Putamen (tissue), 1 donor: ENCODE data around the gene RUNX1.
"Not testable (repeated sequence)": the region's sequence is repeated elsewhere in the genome, so short reads cannot be mapped to it uniquely, and the experiment has no call there.

ENCODE experiments used
- DNase-seq: peaks from one replicate; pipeline ENCODE4 v3.0.0-alpha.2; 2016; ENCODE audit warnings: low spot score

The RUNX1 gene

DNA sequence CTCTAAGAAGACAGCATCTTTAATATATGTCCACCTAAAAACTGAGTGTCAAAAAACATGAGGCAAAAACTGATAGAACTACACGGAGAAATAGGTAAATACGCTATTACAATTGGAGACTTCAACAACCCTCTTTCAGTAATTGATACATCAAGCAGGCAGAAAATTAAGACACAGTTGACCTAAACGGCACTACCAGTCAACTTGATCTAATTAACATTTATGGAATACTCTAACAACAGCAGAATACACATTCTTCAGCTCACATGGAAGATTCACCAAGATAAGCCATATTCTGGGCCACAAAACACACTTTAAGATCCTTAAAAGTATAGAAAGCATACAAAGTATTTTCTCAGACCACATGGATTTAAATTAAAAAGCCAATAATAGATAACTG, 242.7 kb downstream of the RUNX1 start:
- DNase-seq = no peak

DNA sequence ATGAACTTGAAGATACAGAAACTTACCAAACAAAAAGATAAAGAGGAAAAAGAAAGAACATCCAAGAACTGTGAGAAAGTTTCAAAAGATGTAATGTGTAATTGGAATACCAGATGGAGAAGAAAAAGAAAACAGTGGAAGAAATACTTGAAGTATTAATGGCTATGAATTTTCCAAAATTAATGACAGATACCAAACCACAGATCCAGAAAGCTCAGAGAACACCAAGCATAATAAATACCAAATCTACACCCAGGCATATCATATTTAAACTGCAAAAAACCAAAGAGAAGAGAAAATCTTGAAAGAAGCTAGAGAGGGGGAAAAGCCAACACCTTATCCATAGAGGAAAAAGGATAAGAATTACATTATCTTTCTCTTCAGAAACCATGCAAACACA, 243.9 kb downstream of the RUNX1 start:
- DNase-seq = no peak

- not testable (repeated sequence) for DNase-seq
Measured at GRCh38 chr21:34804584-34804983, 244.5 kb downstream of the RUNX1 start.

DNA sequence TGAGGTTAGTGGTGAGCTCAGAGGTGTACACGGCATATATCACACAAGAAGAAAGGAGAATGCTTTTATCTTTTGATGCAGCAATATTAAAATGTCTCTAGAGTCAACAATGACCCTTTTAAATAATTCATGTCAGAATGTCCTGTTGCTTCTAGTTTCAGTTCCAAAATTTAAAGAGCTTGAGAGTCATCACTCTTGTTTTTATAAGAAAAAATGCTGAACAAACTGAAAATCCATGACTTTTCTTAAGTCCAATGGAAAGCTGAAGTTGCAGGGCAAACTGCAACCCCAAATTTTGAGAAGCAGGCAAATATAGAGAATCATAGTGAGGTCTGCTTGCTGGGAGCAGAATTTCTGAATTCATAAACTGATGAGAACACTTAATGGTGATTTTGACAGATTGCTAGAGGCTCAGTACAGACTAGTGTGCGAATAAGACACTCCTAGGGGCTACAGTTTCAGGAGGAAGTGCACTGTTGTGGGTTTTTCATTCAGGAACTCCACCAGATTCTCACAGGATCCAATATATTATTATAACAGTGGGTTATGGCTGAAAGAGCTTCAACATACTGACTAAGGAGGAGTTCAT, 245.2 kb downstream of the RUNX1 start:
- no peak for DNase-seq

DNA sequence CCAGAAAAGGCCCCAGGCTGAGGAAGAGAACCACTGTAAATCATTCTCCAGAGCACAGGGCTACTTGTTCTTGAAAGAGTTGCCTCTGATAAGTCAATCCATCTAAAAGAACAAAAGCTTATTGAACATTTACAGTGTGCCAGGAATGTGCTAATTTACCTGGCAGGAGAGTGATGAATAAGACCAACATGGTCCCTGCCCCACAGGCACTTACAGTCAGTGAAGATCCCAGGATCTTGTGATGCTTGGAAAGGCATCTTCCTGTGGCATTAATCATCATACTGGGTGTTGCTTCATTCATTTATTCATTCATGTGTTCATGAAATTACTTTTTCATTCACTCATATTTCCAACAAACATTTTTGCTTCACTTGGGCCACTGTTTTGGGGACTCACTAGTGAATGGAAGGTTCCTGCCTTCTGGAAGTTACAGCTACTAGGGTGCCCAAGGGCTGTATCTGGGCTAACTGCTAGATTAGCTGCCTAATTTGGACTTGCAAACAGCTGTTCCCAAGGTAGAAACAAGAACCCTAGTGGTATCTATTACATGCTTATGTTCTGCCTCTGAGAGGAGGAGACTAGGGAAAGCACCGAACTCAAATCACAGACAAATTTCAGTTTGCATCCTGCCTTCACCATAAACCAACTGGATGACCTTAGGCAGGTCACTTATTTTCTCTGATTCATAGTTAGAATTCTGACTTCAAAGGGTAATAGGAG, 246.8 kb downstream of the RUNX1 start:
- no peak for DNase-seq

- DNase-seq = no peak
Measured at GRCh38 chr21:34801519-34802132, 247.5 kb downstream of the RUNX1 start.

DNA sequence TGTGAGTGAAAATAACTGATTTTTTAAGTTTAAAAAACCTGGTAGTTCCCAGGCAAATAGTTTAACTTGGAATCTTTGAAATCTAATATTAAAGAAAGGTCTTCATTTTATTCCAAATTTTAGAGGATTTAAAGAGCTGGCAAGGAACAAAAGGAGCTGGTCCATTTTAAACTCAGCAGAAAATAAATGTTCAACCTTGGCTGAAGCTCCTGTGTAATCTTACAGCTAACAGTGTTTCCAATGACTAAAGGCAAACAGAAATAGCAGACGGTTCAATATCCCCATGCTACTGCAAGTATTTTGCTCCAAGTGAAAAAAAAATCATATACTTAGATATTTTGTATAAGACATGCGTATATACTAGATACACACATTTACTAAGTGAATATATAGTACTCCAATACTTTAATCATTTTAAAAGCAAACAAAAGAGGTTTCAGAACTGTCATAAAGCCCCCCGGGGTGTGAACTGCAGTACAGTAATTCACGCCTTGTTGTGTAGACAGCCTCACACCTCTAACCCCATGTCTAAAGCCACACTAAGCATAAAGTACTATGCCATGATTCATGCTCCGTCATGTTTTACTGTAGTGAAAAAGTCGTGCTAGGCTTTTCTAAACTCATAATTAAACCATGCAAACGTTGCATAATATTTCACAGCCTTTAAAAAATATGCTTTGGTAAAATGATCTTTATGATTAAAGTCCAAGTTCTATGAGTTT, 248.1 kb downstream of the RUNX1 start:
- DNase-seq = no peak

GRCh38 chr21:34799092-34799491, 250.0 kb downstream of the RUNX1 start:
- DNase-seq = no peak

GRCh38 chr21:34797921-34798535, 251.1 kb downstream of the RUNX1 start:
- DNase-seq = no peak

GRCh38 chr21:34797201-34797525, 251.9 kb downstream of the RUNX1 start:
- no peak for DNase-seq

- DNase-seq = no peak
Measured at GRCh38 chr21:34796518-34797200, 252.4 kb downstream of the RUNX1 start.

DNA sequence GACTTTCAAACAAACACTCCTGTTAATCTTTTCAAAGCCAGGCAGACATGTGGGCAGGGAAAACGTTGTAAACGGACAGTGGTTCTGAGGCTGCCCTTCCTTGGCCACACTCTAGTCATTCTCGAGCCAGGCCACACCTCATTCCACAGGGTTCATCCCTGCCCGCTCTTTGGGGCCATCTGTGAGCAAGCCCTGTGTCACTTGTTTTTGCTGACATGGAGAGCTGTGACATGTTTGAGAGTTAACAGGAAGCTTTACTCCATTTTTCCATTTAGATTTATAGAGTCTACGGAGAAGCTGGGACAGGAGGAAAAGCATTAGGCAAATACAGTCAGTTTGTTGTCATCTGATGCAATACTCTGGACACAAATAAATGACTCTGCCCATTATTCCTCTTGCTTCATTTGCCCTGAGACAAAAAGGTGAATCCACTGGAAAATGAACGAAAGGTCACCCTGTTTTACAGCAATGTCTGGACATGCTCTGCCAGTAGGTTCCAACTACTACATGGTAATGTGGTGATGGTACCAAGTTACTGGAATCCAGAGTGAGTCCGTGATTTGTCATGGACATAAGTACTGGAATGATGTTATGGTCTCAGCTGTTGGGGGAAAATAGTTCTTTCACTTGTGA, 253.4 kb downstream of the RUNX1 start:
- DNase-seq = no peak

GRCh38 chr21:34795175-34795547, 253.9 kb downstream of the RUNX1 start:
- DNase-seq = no peak

- no peak for DNase-seq
Measured at GRCh38 chr21:34794686-34795085, 254.4 kb downstream of the RUNX1 start.

DNA sequence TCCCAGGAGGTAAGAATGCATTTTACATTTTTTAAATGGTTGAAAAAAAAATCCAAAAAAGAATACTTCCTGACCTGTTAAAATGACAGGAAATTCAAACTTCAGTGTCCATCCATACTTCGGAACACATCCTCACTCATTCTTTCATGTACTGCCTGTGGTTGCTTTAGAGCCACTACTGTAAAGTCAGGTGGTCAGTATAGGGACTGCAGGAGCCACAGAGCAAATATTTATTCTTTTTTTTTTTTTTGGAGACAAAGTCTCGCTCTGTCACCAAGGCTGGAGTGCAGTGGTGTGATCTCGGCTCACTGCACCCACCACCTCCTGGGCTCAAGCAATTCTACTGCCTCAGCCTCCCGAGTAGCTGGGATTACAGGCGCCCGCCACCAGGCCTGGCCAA, 255.6 kb downstream of the RUNX1 start:
- no peak for DNase-seq

DNA sequence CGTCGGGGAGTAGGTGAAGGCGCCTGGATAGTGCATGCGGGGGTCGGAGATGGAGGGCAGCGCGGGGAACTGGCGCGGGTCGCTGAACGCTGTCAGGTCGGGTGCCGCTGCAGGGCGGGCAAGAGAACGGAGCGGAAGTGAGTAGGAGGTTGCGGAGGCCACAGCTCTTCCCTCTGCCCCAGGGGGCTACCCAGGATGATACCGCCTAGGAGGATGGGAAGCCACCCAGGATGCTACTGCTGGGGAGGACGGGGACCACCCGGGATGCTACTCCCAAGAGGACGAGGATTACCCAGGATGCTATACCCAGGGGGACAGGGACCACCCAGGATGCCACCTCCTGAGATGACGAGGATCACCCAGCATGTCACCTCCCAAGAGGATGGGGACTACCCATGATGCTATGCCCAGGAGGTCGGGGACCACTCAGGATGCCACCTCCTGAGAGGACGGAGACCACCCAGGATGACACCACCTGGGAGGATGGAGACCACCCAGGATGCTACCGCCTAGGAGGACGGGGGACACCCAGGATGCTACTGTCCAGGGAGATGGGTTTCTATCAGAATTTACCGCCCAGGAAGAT, 256.5 kb downstream of the RUNX1 start:
- no peak for DNase-seq

- DNase-seq = no peak
Measured at GRCh38 chr21:34791776-34792503, 257.2 kb downstream of the RUNX1 start.

DNA sequence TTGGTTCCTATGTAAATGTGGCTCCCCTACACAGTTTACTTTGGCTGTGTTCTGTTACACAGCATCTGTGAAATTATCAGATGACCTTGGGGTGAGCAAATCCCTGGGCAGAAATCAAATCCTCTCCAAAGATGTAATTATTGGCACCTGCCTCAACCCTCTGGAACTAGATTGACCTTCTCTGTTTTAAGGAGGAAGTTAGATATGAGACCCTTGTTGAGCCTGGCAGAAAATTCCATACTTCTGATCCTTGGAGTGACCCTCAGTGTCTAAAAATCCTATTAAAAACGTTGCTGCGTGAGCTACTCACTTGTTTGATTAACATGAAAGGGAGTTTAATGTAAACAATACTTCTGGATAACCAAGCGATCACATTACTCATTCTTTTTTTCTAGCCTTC, 258.3 kb downstream of the RUNX1 start:
- no peak for DNase-seq

GRCh38 chr21:34790341-34790740, 258.8 kb downstream of the RUNX1 start:
- DNase-seq = no peak

DNA sequence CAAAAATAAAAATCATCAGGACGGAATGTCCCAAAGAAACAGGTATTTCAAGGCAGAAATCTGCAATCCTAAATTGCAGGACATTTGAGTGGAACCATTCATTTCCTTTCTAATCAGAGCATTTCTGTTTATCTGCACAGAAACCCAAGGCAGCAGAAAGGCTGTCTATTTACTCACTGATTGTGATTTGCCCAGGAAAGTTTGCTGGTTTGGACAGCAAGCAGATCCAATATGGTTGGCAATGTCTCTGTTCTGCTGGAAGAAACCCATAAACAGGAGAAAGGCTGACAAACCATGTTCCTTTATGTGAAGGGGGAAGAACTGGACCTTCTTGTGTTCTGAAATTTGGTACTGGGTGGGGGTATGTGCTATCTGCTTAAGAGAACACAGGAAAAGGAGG, 260.2 kb downstream of the RUNX1 start:
- no peak for DNase-seq

- DNase-seq = no peak
Measured at GRCh38 chr21:34783815-34784214, 265.3 kb downstream of the RUNX1 start.
